ENCODE measurements around the gene SPOPL.

Gene SPOPL

DNA sequence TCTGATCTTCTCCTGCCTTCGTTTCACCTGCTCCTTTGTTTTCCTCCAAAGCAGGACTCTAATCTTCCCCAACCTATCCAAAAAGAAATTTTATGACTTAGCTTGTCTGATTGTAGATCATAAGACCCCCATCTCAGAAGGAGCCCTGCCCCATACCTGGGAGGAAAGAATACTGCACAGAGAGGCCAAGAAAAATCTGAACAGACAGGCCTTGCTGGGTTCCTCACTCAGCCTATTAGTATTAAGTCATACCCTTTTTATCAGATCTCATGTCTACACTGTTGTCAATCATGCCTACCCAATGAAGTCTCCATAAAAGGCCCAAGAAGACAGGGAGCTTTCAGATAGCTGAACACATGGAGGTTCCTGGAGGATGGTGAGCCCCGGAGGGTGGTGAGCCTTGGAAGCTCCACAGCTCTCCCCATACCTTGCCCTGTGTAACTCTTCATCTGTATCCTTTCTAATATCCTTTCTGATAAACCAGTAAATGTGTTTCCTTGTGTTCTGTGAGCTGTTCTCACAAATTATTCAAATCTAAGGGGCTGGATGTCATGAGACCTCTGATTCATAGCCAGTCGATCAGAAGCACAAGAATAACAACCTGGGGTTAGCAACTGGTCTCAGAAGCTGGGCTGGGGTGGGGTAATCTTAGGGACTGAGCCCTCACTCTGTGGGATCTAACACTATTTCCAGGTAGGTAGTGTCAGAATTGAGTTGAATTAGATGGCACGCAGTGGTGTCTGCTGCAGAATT, 108.8 kb downstream of the SPOPL start:
- DNase-seq: no peak

DNA sequence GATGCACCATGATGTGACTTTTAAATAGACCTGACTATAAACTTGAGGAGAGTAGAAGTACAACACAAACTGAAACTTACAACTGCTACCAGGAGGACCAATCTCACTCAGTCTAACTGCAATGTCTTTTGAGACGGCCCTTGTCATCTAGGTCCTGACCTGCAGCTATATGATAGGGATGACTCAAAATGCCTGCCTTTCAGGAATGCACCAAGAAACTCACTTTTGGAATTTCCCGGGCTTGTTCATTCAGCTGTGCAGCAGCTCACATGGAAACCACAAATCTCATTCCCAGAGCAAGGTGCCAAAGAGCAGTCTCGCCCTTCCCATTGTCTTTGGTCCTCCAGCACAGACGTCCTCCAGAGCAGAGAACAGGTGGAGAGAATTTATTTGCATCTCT, 113.7 kb downstream of the SPOPL start:
- DNase-seq: no peak

DNA sequence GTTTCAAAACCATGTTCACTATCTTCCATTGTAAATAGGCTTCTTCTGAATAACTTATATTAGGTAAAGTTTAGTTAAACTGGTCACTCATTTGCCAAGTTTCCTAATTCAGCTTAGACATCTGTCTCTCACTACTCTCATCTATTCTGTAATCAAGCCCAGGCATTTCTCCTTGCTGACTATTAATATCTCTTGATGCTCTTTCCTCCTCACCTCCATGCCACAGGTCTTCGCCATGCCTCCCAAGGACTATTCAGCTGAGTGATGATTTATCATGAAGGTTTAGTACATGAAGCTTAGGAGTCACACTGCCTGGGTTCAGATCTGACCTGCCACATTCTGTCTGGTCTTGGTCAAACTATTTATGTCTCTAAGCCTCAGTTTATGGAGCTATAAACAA, 115.5 kb downstream of the SPOPL start:
- no peak for DNase-seq

DNA sequence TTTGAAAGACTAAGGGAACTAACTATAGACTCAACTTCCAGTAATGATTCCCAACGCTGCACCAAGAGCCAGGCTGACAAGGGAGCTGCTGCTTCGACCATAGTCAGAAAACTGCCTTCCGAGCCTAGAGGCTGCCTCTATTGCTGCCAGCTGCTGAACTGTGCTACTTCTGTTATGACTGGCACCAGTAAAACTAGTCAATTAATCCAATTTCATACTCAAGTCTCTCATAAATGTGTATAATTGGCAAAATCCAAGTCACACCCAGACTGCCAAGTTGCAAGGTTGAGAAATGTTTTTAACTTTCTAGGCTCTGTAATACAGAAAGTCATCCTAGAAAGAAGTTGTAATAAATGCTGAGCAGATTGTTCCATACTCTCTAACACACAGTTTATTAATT, 117.4 kb downstream of the SPOPL start:
- DNase-seq: no peak

DNA sequence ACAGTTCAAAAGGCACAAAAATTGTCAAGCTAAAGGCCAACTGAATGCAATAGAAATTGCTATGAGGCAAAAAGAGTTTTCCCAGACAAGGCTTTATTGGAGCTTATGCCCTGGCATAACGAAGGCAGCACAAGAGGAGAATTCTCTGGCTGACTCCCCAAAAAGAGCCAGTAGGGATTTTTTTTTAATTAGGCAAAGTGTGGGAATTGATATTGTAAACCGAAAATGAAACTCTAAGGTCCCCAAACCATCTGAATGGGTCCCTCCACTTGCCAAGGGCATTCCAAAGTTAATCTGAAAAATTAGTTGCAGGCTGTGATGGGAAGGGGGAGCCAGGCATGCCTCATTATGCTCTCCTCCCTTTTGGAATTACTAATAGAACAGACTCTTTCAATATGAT, 118.9 kb downstream of the SPOPL start:
- no peak for DNase-seq

DNA sequence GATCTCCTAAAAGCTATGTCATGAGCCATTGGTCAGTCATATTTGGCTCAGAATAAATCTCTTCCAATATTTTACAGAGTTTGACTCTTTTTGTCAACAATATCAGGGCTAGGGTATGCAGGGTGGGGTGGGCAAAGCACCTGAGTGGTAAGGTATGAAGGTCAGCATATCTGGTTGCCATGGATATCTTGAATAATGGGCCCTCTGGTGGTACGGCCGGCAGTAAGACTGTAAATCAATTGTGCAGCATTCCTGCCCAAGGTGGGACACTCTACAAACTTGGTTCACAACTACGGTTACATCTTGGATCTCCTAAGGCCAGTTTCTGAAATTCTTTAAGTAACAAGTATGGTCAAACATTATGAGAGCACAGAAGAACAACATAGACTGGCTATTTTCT, 119.6 kb downstream of the SPOPL start:
- no peak for DNase-seq

DNA sequence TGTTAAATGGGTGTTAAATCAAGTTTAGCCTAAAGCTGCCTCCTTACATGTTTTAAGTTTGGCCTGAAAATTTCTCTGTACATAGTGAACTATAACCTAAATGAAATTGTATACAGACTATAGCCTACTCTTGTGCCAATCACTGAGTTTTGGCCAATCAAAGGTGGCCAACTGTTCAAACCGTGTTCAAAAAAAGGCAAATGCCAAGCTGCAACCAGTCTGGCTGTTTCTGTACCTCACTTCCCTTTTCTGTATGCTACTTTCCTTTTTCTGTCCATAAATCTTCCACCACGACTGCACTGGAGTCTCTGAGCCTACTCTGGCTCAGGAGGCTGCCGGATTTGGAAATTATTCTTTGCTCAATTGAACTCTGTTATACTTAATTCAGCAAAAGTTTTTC, 121.0 kb downstream of the SPOPL start:
- no peak for DNase-seq

Measured in NCI-H1930 (cell line).